Upper lobe of left lung (tissue), 4 donors: Measurements from ENCODE around the gene POLK.

Experiments
- CTCF ChIP-seq, 6 experiments: fragments of 450-650 bp in 4 of 6; fragments of 200-600 bp in 2 of 6; sonication (generic) in 2 of 6; IDR thresholded peaks; one replicate each; pipeline ENCODE4 v1.5.1; 2016 to 2019; ENCODE audit warnings: antibody characterized with exemption in 6 of 6
- POLR2A ChIP-seq, 4 donors: fragments of 450-650 bp; IDR thresholded peaks; one replicate each; pipeline ENCODE4 v1.5.1; 2016 to 2017; ENCODE audit warnings: antibody characterized with exemption in 4 of 4, mild to moderate bottlenecking in 2 of 4
- POLR2AphosphoS5 ChIP-seq, 2 donors: sonication (generic); formaldehyde crosslinking; IDR thresholded peaks; one replicate each; pipeline ENCODE4 v1.5.1; 2017; ENCODE audit warnings: antibody characterized with exemption in 2 of 2

GRCh38 chr5:75465480-75465879 is 46.2 kb upstream of the POLK start:
- TF ChIP-seq CTCF (IDR thresholded peaks at IDR 0.05) = no peak
- no peak for TF ChIP-seq POLR2A (IDR thresholded peaks at IDR 0.05)
- TF ChIP-seq POLR2AphosphoS5 (IDR thresholded peaks at IDR 0.05) = no peak
